Immature natural killer cell (primary cell): ENCODE measurements around the gene PVR. TPM values are rescaled to one million over a fixed set of nuclear protein-coding genes. Genes with fewer than 3 reads are reported as not detected.
A peak's percentile ranks its signal among the peaks of the same experiment; 100 is the strongest.
"Not testable (repeated sequence)": the region's sequence is repeated elsewhere in the genome, so short reads cannot be mapped to it uniquely, and the experiment has no call there.

Experiments used
- DNase-seq, 3 donors: peaks; one replicate each; pipeline ENCODE4 v3.0.0; 2022; ENCODE audit warnings: mixed read lengths in 1 of 3
- H3K27ac Mint-ChIP-seq, 6 donors: one replicate each; pipeline ENCODE4 v1.8.0; 2020; ENCODE audit warnings: mixed read lengths in 6 of 6, mild to moderate bottlenecking in 5 of 6, inconsistent platforms in 4 of 6, moderate library complexity in 3 of 6
- H3K27me3 Mint-ChIP-seq, 3 donors: one replicate each; pipeline ENCODE4 v1.8.0; 2020 to 2021; ENCODE audit warnings: low read depth in 3 of 3, mild to moderate bottlenecking in 3 of 3, mixed read lengths in 3 of 3, moderate library complexity in 3 of 3, inconsistent platforms in 1 of 3
- H3K36me3 Mint-ChIP-seq, 3 donors: one replicate each; pipeline ENCODE4 v1.8.0; 2020; ENCODE audit warnings: mixed read lengths in 3 of 3, inconsistent platforms in 2 of 3, mild to moderate bottlenecking in 2 of 3
- H3K4me1 Mint-ChIP-seq, 2 donors: one replicate each; pipeline ENCODE4 v1.8.0; 2020; ENCODE audit warnings: inconsistent platforms in 2 of 2, mild to moderate bottlenecking in 2 of 2, mixed read lengths in 2 of 2, moderate library complexity in 1 of 2
- H3K4me3 Mint-ChIP-seq, 5 donors: one replicate each; pipeline ENCODE4 v1.8.0; 2020; ENCODE audit warnings: mild to moderate bottlenecking in 5 of 5, mixed read lengths in 5 of 5, inconsistent platforms in 3 of 5, moderate library complexity in 3 of 5
- H3K9me3 Mint-ChIP-seq, 6 donors: one replicate each; pipeline ENCODE4 v1.8.0; 2020; ENCODE audit warnings: mild to moderate bottlenecking in 6 of 6, mixed read lengths in 6 of 6, inconsistent platforms in 4 of 6, moderate library complexity in 3 of 6
- polyA plus RNA-seq, 3 donors: library from polyadenylated mRNA; unstranded; fragments of 300-500 nt; fragmentation: Illumina TruSeq; gene quantifications; one replicate each; pipeline ENCODE4 v1.2.3, GENCODE V29; 2021

PVR gene
- polyA plus RNA-seq, 3 donors from 2014 or later, result 0.87 to 7.3 (median 2.2) TPM

DNA sequence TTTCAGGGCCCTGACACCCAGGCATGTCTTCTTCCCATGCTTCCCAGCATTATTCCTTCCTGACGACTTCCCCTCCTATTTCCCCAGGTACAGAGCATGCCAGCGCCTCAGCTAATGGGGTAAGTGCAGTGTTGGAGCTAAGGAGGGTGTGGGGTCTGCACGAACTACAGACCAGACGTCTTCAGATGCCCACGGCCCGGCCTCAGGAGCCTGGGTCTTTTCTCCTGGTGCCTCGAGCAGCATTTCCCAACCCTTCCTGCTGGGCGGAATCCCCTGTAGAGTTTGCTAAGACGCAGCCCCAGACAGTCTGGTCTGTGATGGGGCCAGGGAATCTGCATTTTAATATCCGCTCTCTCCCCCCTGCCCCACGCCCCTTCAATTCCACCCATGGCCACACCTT is 17.5 kb downstream of the PVR start:
- no peak for DNase-seq
- Mint-ChIP-seq H3K4me1 (peaks cover 5 to 6% of the 10 kb centered on the region in 2 donors), H3K36me3 (peaks cover 0 to 9% (median 0%) of the 10 kb centered on the region in 3 donors), H3K4me3 (no peak overlapping the region), H3K9me3 (no peaks in the 10 kb centered on the region), H3K27me3 (peaks cover 0 to 2% (median 0%) of the 10 kb centered on the region in 3 donors), H3K27ac (no peak overlapping the region)

DNA sequence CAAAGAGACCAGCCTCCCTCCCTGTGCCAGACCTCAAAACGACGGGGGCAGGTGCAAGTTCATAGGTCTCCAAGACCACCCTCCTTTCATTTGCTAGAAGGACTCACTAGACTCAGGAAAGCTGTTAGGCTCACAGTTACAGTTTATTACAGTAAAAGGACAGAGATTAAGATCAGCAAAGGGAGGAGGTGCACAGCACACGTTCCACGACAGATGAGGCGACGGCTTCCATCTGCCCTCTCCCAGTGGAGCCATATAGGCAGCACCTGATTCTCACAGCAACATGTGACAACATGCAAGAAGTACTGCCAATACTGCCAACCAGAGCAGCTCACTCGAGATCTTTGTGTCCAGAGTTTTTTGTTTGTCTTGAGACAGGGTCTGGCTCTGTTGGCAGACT is 18.2 kb downstream of the PVR start:
- H3K27me3 Mint-ChIP-seq, result peaks cover 0 to 2% (median 0%) of the 10 kb centered on the region in 3 donors
- no peaks in the 10 kb centered on the region for H3K9me3 Mint-ChIP-seq
- peaks cover 4 to 5% of the 10 kb centered on the region in 2 donors for H3K4me1 Mint-ChIP-seq
- no peak overlapping the region for H3K27ac Mint-ChIP-seq
- no peak for DNase-seq
- no peak overlapping the region for H3K4me3 Mint-ChIP-seq
- peaks cover 0 to 9% (median 0%) of the 10 kb centered on the region in 3 donors for H3K36me3 Mint-ChIP-seq

DNA sequence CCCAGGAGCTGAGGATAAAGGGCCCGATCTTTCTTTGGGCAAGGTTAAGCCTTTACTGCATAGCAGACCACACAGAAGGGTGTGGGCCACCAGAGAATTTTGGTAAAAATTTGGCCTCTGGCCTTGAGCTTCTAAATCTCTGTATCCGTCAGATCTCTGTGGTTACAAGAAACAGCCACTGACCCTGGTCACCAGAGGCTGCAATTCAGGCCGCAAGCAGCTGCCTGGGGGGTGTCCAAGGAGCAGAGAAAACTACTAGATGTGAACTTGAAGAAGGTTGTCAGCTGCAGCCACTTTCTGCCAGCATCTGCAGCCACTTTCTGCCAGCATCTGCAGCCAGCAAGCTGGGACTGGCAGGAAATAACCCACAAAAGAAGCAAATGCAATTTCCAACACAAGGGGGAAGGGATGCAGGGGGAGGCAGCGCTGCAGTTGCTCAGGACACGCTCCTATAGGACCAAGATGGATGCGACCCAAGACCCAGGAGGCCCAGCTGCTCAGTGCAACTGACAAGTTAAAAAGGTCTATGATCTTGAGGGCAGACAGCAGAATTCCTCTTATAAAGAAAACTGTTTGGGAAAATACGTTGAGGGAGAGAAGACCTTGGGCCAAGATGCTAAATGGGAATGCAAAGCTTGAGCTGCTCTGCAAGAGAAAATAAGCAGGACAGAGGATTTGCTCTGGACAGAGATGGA is 19.1 kb downstream of the PVR start:
- H3K4me3 Mint-ChIP-seq, result no peak overlapping the region
- H3K27me3 Mint-ChIP-seq, result peaks cover 0 to 2% (median 0%) of the 10 kb centered on the region in 3 donors
- no peaks in the 10 kb centered on the region for H3K4me1 Mint-ChIP-seq
- peak overlapping the region in 1 of 6 donors; percentile 35 for H3K27ac Mint-ChIP-seq
- no peak for DNase-seq
- H3K9me3 Mint-ChIP-seq, result no peaks in the 10 kb centered on the region
- H3K36me3 Mint-ChIP-seq, result peaks cover 0 to 3% (median 0%) of the 10 kb centered on the region in 3 donors

DNA sequence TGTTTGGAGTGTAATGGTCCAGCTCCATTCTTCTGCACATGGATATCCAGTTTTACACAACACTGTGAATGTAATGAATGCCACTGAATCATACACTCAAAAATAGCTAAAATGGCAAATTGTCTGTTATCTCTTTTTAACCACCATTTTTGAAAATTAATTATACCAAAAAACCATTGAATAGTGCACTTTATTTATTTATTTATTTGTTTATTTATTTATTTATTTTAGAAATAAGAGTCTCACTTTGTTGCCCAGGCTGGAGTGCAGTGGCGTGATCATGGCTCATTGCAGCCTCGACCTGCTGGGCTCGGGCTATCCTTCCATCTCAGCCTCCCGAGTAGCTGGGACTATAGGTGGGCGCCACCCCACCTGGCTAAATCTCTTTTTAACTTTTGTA is 20.3 kb downstream of the PVR start:
- Mint-ChIP-seq H3K27me3 (peaks cover 0 to 2% (median 0%) of the 10 kb centered on the region in 3 donors), H3K27ac (no peak overlapping the region), H3K9me3 (no peaks in the 10 kb centered on the region), H3K4me3 (no peak overlapping the region), H3K4me1 (no peaks in the 10 kb centered on the region), H3K36me3 (peaks cover 0 to 3% (median 0%) of the 10 kb centered on the region in 3 donors)
- DNase-seq, result no peak

DNA sequence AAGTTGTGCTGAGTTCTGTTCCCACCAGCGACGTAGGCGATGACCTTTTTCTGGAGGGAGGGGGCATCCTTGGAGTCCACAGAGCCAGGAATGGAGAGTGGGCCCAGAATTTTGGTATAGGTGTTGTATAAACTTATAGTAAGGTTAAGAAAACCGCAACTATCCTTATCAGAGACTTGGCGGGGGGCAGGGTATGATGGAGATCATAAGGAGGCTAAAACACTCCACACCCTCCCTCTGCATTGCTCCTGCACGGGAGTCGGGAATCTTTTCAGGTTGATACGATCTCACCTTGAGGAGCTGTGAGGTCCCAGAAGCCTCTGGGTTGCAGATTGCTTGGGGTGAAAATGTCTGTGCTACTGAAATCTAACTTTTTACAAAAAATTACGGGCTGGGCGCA is 21.3 kb downstream of the PVR start:
- H3K4me3 Mint-ChIP-seq, result no peak overlapping the region
- peaks cover 0 to 2% (median 0%) of the 10 kb centered on the region in 3 donors for H3K27me3 Mint-ChIP-seq

DNA sequence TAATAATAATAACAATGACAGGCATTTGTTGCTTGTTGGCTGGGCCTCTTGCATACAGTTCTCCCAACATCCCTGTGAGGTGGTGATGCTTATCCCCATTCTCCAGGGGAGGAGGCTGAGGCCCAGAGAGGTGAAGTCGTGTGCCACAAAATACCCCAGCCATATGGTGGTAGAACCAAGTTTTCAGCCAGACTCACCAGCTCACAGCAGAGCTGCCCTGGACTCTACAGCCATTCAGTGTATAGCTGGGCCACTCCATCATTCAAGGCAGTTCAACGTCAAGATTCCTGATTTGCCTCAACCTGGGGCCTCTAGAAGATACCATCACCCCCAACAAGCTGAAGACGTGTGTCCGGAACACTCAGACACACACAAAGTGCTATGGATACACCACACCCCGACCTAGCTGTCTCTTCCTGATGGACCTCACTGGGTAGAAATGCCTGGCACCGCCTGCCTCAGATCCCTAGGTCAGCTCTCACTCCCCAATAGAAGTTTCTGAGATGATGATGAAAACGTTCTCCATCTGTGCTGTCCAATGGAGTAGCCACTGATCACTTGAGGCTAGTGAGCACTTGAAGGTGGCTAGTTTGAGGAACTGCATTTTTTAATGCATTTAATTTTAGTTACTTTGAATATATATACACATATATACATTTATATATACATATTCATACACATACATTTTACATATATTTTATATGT is 23.3 kb downstream of the PVR start:
- no peak for DNase-seq
- peaks cover 0 to 3% (median 0%) of the 10 kb centered on the region in 3 donors for H3K36me3 Mint-ChIP-seq
- no peaks in the 10 kb centered on the region for H3K4me1 Mint-ChIP-seq

More for the DNA sequence above, 21.3 kb downstream of the PVR start:
- Mint-ChIP-seq H3K36me3 (peaks cover 0 to 3% (median 0%) of the 10 kb centered on the region in 3 donors), H3K4me1 (no peaks in the 10 kb centered on the region), H3K9me3 (no peaks in the 10 kb centered on the region), H3K27ac (no peak overlapping the region)
- DNase-seq, result no peak

DNA sequence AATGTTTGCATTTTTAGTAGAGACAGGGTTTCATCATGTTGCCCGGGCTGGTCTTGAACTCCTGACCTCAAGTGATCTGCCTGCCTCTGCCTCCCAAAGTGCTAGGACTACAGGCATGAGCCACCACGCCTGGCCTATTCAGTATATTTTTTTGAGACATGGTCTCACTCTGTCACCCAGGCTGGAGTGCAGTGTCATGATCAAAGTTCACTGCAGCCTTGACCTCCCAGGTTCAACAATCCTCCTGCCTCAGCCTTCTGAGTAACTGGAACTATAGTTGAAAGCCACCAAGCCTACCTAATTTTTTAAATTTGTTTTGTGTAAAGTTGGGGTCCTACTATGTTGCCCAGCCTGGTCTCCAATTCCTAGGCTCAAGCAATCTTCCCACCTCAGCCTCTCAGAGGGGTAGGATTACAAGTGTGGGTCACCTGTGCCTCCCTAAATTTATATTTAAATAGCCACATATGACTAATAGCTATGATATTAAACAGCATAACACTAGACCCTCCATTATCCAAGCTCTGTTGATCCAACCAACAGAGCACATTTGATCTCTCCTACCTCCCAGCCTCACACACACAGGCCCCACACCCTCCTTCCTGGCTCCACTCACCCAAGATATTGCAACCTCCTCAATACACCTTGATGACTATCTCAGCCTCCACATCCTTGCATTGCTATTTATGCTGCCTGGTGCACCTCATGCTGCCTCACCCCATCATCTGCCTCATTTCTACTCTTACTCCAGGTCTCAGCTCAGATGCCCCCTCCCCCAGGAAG is 25.5 kb downstream of the PVR start:
- no peaks in the 10 kb centered on the region for H3K27me3 Mint-ChIP-seq
- H3K4me1 Mint-ChIP-seq, result no peaks in the 10 kb centered on the region
- no peaks in the 10 kb centered on the region for H3K9me3 Mint-ChIP-seq
- H3K36me3 Mint-ChIP-seq, result no peaks in the 10 kb centered on the region
- no peak for DNase-seq
- peak overlapping the region in 1 of 6 donors; percentile 38 for H3K27ac Mint-ChIP-seq
- no peak overlapping the region for H3K4me3 Mint-ChIP-seq

More for the DNA sequence above, 23.3 kb downstream of the PVR start:
- Mint-ChIP-seq H3K27ac (no peak overlapping the region), H3K9me3 (no peaks in the 10 kb centered on the region), H3K27me3 (peaks cover 0 to 2% (median 0%) of the 10 kb centered on the region in 3 donors), H3K4me3 (no peak overlapping the region)

DNA sequence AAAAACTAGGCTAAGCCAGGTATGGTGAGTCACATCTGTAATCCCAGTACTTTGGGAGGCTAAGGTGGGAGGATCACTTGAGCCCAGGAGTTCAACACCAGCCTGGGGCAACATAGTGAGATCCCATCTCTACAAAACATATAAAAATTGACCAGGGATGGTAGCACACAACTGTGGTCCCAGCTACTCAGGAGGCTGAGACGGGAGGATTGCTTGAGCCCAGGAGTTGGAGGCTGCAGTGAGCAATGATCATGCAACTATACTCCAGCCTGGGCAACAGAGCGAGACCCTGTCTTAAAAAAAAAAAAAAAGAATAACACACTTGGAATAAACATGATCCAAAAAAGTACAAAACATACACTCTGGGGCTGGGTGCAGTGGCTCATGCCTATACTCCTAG is 26.3 kb downstream of the PVR start:
- not testable (repeated sequence) for H3K4me1 Mint-ChIP-seq, H3K4me3 Mint-ChIP-seq, H3K27me3 Mint-ChIP-seq, DNase-seq, H3K36me3 Mint-ChIP-seq, H3K27ac Mint-ChIP-seq, H3K9me3 Mint-ChIP-seq

DNA sequence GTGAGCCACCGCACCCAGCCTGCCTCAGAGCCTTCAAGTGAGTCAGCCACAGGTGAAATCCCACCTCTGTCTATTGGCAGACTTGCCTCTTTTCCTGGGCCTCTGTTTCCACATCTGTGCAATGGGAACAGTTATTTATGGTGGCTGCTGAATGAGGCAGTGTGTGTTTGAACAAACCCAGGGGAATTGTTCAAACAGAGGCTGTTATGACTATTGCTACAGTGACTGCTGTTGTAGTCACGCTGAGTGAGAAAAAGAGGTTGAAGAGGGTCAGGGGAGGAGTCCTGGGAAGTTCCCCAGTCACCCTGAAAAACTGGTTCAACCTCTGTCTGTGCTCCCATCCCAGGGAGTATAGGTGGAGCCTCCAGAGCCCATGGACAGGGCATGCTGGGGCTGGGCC is 27.7 kb downstream of the PVR start, which contains the start of gene CEACAM19:
Gene CEACAM19, plus strand, starts transcription at position 83 of the 400 bp plus-strand sequence. CDS start 450 bp downstream, outside the sequence.
- Mint-ChIP-seq H3K36me3 (no peaks in the 10 kb centered on the region), H3K27ac (no peak within 1 kb of the TSS), H3K4me1 (no peaks in the 10 kb centered on the region), H3K4me3 (no peak within 1 kb of the TSS), H3K27me3 (peaks cover 0 to 7% (median 2%) of the 10 kb centered on the region in 3 donors), H3K9me3 (no peaks in the 10 kb centered on the region)
- no peak for DNase-seq

DNA sequence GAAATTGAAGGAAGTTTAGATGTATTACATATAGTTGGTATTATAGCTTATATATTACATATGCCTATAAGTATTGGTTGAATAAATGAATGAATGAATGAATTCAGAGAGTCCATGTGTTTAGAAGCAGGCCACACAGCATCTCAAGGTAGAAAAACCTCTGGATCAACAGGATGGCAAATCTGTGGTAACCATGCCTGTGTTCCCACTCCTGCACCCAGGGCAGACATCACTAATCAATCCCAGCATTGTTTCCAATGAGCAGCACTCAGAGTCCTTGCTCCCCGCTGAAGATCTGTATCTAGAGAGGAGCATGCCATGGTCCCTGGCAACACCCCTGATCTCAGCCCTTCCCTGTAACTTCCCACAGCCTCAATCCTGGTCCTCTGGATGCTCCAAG is 28.5 kb downstream of the PVR start:
- Mint-ChIP-seq H3K9me3 (no peaks in the 10 kb centered on the region), H3K36me3 (peaks cover 0 to 2% (median 2%) of the 10 kb centered on the region in 3 donors), H3K4me1 (no peaks in the 10 kb centered on the region), H3K27me3 (peaks cover 0 to 7% (median 2%) of the 10 kb centered on the region in 3 donors), H3K27ac (no peak overlapping the region), H3K4me3 (no peak overlapping the region)
- no peak for DNase-seq

DNA sequence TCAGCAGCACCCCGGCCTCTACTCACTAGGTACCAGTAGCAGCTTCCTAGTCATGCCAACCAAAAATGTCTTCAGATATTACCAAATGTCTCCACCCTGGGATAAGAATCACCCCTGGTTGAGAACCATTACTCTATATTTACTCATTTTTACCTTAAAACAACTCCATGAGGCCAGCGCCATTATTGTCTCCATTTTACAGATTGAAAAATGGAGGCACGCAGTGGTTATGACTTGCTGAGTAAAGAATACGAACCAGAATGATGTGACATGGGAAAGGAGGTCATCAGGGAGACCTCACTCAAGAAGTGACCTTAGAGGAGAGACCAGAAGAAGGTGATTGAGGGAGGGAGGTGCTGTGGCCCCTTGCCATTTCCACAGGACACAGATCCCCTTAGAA is 29.8 kb downstream of the PVR start:
- Mint-ChIP-seq H3K4me3 (no peak overlapping the region), H3K27ac (no peak overlapping the region), H3K4me1 (no peaks in the 10 kb centered on the region), H3K36me3 (peaks cover 0 to 5% (median 2%) of the 10 kb centered on the region in 3 donors), H3K27me3 (peaks cover 0 to 7% (median 2%) of the 10 kb centered on the region in 3 donors), H3K9me3 (no peaks in the 10 kb centered on the region)
- DNase-seq, result no peak

DNA sequence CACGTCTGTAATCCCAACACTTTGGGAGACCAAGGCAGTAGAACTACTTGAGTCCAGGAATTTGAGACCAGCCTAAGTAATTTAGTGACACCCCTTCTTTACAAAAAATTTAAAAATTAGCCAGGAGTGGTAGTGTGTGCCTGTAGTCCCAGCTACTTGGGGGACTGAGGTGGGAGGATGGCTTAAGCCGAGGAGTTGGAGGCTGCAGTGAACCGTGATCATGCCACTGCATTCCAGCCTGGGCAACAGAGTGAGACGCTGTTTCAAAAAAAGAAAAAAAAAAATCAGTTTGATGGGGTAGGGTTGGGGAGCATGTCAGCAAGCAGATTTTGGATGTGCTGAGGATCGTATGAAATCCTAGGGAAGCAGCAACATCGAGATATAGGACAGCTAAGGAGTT is 31.8 kb downstream of the PVR start:
- no peak overlapping the region for H3K27ac Mint-ChIP-seq
- no peaks in the 10 kb centered on the region for H3K4me1 Mint-ChIP-seq
- peaks cover 0 to 5% (median 2%) of the 10 kb centered on the region in 3 donors for H3K36me3 Mint-ChIP-seq
- no peak overlapping the region for H3K4me3 Mint-ChIP-seq
- H3K9me3 Mint-ChIP-seq, result no peaks in the 10 kb centered on the region
- no peak for DNase-seq
- H3K27me3 Mint-ChIP-seq, result peaks cover 0 to 7% (median 2%) of the 10 kb centered on the region in 3 donors

DNA sequence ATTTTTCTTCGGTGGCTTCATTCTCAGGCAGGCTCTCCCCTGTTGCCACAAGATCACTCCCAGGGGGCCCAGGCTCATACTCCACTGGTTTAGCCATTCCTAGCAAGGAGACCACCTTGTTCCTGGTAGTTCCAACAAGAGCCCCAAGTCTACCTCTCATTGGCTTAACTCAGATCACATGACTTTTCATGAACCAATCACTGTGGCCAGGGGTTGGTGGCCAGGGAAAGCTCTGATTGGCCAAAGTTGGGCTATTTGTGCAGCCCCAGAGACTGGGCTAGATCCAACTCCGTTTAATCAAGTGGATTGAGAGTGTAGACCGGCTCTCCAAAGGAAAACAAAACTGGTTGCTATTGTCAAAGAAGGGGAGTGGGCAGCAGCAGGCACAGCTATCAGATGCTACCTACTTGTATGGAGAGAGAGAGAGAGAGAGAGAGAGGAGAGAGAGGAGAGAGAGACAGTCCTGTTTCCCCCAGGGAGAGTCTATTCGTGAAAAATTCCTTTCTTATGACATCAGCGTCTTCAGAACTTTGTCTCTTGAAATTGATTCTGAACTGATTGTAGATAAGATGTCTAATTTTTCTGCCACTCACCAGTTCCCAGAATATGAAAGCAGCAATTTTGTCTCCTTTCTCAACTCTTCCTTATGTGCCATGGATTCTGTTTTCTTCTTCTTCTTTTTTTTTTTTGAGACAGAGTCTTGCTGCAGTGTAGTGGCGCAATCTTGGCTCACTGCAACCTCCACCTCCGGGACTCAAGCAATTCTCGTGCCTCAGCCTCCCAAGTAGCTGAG is 33.5 kb downstream of the PVR start:
- no peaks in the 10 kb centered on the region for H3K4me1 Mint-ChIP-seq
- no peak overlapping the region for H3K27ac Mint-ChIP-seq
- H3K9me3 Mint-ChIP-seq, result no peaks in the 10 kb centered on the region
- H3K4me3 Mint-ChIP-seq, result no peak overlapping the region
- H3K36me3 Mint-ChIP-seq, result peaks cover 0 to 5% (median 2%) of the 10 kb centered on the region in 3 donors
- no peak for DNase-seq
- H3K27me3 Mint-ChIP-seq, result peaks cover 0 to 7% (median 2%) of the 10 kb centered on the region in 3 donors
